Left renal pelvis (tissue), 4 donors: ENCODE results near the gene ZNF185. TPM values are rescaled to one million over a fixed set of nuclear protein-coding genes. Genes with fewer than 3 reads are reported as not detected.

ENCODE experiments used
- DNase-seq, 4 donors: peaks; one replicate each; pipeline ENCODE4 v3.0.0-alpha.2; 2013; ENCODE audit warnings: low read depth in 4 of 4, low spot score in 3 of 4
- polyA plus RNA-seq, 4 donors: library from polyadenylated mRNA; unstranded; fragments of 120-200 nt; gene quantifications; one replicate each; pipeline ENCODE4 v1.2.1, GENCODE V29; 2013; ENCODE audit not compliant: insufficient read length in 4 of 4

Gene ZNF185
- polyA plus RNA-seq, 4 donors = 35.3 to 54.9 (median 43.0) TPM

DNA sequence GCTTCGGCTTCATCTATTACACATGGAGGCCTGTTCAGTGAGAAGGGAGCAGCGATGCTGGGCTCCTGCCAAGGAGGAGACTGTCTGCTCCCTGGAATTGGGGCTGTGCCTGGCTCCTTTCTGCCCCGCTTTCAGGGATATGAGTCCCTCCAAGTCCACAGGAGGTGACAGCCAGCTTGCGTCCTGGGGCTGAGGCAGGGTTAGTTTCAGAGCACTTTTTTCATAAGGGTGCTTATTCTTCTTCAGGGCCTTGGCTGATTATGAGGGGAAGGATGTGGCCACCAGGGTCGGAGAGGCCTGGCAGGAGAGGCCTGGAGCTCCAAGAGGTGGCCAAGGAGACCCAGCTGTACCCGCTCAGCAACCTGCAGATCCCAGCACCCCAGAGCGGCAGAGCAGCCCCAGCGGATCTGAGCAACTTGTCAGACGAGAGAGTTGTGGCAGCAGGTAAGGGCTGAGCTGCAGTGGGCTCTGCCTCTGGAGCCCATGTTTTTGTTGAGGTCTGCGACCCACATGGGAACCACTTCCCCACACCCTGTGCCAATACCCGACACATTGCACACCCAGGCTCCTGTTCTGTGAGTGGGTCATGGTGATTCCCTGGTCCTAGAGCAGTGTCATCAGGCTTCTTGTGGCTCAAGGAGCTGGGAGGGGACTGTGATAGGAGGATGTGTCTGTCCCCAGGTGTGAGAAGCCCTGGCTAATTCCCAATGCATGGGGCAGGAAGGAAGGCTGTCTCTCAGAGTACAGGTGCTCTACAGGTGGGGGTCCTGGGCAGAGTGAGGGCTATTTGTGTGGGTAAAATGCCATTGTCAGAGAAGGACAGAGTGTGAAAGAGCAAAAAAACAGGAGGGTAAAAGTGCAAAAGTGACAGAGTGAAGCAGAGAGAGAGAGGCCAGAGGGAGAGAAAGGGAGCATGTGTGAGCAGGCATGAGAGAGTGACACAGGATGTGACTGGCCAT, 47.4 kb downstream of the ZNF185 start:
- DNase-seq = no peak

DNA sequence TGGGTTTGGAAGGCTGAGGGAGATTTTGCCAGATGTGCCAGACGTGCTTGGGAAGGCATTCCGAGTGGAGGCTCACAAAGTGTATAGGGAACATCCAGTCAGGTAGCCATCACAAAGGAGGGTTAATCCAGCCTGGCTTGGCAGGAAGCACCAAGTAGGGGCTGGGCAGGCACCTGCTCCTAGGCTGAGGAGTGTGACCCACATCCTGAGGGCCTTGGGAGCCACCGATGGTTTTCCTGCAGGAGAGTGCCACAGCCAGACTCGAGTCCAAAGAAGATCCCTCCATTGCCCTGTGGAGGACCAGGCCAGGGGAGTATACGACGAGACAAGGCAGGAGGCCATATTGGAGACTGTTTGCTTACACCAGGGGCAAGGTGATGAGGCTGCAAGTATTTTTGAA, 48.8 kb downstream of the ZNF185 start:
- DNase-seq = no peak

Other genes with a start within 250 kb of the ZNF185 start
- gene MAGEA3, start 199.3 kb upstream of the ZNF185 start, polyA plus RNA-seq = not detected
- gene CSAG2, start 188.8 kb upstream of the ZNF185 start, polyA plus RNA-seq = not detected
- gene MAGEA2B, start 183.4 kb upstream of the ZNF185 start, polyA plus RNA-seq = not detected
- not detected for gene CSAG1, start 164.3 kb upstream of the ZNF185 start, polyA plus RNA-seq
- not detected for gene MAGEA12, start 164.3 kb upstream of the ZNF185 start, polyA plus RNA-seq
- gene MAGEA2, start 144.2 kb upstream of the ZNF185 start, polyA plus RNA-seq = not detected
- not detected for gene CSAG3, start 138.8 kb upstream of the ZNF185 start, polyA plus RNA-seq
- not detected for gene MAGEA6, start 128.4 kb upstream of the ZNF185 start, polyA plus RNA-seq
- gene CETN2, start 67.3 kb upstream of the ZNF185 start, polyA plus RNA-seq = 100 to 1,000 TPM in 3 of 4 donors, 10 to 100 TPM in 1; 74.6 to 141 (median 113) TPM
- gene NSDHL, start 67.0 kb upstream of the ZNF185 start, polyA plus RNA-seq = 10 to 100 TPM; 20.1 to 33.7 (median 27.5) TPM
- gene PNMA5, start 96.0 kb downstream of the ZNF185 start, polyA plus RNA-seq = under 1 TPM in 3 of 4 donors, not detected in 1; 0.07 to 0.36 (median 0.12) TPM
- 10 to 100 TPM in 3 of 4 donors, 1 to 10 TPM in 1; 2.2 to 32.6 (median 23.4) TPM for gene PNMA3, start 158.4 kb downstream of the ZNF185 start, polyA plus RNA-seq
- gene PNMA6A, start 174.4 kb downstream of the ZNF185 start, polyA plus RNA-seq = 10 to 100 TPM in 2 of 4 donors, 1 to 10 TPM in 2; 6.1 to 12.9 (median 8.5) TPM